ENCODE data around the gene SPCS3.
"Not testable (repeated sequence)": the region's sequence is repeated elsewhere in the genome, so short reads cannot be mapped to it uniquely, and the experiment has no call there.

Gene SPCS3

DNA sequence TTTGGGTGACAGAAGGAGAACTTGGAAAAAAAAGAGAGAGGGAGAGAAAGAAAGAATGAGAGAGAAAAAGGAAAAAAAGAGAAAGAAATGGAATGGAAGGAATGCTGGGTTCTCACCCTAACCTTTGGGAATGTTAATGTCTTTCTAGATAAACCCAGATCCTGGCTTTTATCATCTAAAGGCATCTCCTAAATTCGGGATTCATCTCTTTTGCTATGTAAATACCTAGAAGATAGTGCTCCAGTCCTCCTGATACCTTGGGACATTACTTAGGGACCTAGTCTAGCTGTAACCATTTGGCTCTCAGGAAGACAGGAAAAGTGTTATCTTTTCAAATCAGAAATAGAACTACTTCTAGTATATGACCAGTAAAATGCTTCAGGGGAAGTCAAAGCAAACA is 15.8 kb upstream of the SPCS3 start:
- DNase-seq (ENCODE audit: low read depth), result no peak

GRCh38 chr4:176306837-176307665 is 12.7 kb upstream of the SPCS3 start:
- no peak for DNase-seq (ENCODE audit: low read depth)

DNA sequence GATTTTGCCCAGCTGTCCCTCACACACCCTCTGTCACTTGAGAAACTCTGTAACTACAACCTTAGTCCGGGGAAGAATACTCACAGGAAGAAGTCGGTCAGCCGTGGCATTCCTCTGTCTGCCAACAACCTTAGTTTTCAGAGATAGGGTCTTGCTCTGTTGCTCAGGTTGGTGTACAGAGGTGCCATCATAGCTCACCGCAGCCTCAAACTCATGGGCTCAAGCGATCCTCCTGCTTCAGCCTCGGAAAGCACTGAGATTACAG is 12.2 kb upstream of the SPCS3 start:
- no peak for DNase-seq (ENCODE audit: low read depth)

- DNase-seq (ENCODE audit: low read depth), result no peak
Observed at GRCh38 chr4:176308441-176308840, 11.3 kb upstream of the SPCS3 start.

- DNase-seq (ENCODE audit: low read depth), result no peak
Observed at GRCh38 chr4:176309046-176309445, 10.7 kb upstream of the SPCS3 start.

- no peak for DNase-seq (ENCODE audit: low read depth)
Observed at GRCh38 chr4:176309772-176310171, 10.0 kb upstream of the SPCS3 start.

DNA sequence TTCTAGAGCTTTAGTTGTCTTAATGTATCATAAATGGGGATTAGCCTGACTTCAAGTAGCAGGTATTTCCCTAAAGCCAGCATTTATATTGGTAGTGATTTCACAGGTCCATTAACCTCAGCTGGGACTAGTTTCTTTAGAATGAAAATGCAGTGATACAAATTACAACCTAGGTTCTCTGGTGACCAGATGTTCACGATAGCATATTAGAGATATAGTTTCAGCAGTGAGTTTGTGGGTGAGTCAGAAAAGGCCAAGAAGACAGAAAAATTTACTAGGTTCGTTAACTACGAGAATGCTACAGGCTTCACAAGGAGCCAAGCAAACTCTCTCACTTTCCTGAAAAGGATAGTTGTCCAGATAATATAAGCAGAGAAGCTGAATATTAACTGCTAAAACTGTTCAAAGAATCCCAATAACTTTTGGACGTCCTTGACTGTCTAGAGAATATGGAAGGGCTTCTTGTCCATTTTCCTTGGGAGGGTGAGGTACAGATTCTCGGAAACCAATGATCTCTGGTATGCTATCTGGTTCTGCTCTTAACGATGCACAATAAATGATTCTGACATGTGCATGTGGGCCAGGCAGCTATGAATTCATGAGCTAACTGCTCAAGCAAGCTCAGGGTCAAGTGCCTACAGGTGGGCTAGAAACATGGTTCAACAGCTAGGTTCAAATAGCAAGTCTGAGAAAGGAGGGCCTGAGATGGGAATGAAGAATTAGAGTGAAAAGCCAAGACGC is 6.0 kb upstream of the SPCS3 start:
- no peak for DNase-seq (ENCODE audit: low read depth)

- DNase-seq (ENCODE audit: low read depth), result no peak
Observed at GRCh38 chr4:176319151-176319703, 539 bp upstream of the SPCS3 start.

GRCh38 chr4:176320340-176320975 is 692 bp downstream of the SPCS3 start:
- peak; percentile 80 for DNase-seq (ENCODE audit: low read depth)

DNA sequence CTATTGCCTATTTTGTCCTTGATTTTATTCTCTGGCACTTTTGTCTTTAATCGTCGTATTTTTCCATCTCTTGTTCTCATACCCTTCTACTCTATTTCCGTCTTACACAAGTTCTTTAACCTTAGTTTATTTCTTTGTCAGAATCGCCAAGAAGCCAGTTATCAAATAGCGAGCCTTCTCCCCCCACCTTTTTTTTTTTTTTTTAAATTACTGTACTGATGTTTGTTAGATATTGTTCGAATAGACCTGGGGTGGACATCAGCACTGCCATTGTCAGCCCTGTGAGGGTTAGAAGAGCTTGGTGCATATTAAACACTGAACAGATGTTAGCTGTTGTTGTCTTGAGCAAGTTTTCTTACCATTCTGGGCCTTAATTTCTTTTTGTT is 1.2 kb downstream of the SPCS3 start:
- DNase-seq (ENCODE audit: low read depth), result no peak

DNA sequence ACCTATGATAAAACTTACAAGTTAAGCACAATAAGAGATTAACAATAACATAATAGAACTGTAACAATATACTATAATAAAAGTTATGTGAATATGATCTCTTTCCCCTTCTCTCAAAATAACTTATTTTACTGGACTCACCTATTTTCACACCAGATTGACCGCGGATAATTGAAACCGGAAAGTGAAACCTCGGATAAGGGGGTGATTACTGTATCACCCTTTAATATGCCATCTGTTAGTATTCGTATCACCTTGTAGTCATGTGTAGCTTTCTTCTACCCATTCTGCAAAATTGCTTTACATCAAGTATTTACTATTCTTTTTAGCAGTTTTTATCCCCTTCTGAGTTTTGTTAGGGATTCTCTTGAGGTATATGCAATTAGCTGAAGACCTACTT is 1.8 kb downstream of the SPCS3 start:
- DNase-seq (ENCODE audit: low read depth), result no peak

GRCh38 chr4:176323511-176324160 is 3.9 kb downstream of the SPCS3 start:
- DNase-seq (ENCODE audit: low read depth), result no peak

DNA sequence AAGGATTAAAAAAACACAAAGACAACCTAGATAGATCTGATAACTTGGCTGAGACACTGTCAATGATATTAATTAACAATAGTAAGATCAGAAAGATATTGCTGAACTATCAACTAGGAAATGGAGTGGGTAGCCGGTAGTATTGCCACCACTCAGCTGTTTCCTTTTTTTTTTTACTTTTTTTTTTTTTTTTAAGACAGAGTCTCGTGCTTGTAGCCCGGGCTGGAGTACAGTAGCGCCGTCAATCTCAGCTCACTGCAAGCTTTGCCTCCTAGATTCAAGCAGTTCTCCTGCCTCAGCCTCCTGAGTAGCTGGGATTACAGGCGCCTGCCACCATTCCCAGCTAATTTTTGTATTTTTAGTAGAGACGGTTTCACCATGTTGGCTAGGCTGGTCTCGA is 5.1 kb downstream of the SPCS3 start:
- DNase-seq (ENCODE audit: low read depth), result not testable (repeated sequence)

GRCh38 chr4:176333076-176333475 is 13.3 kb downstream of the SPCS3 start:
- no peak for DNase-seq (ENCODE audit: low read depth)

DNA sequence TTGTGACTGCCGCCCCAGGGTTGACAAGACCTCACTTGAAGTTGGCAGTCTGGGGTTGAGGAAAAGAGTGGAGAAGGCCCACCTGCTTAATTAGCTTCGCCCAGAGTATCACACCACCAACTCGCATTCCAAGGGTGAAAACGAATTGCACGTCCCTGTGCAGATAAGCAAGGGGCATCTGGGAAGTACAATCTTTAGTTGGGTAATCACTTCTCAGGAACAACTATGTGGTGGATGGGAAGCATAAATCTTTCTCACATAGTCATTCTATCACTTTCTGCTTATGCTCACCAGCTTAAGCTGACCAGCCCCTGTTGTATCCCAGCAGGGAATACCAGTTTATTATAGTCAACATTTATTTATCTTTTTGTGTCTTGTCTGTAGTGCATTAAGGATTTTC is 14.3 kb downstream of the SPCS3 start:
- no peak for DNase-seq (ENCODE audit: low read depth)

- no peak for DNase-seq (ENCODE audit: low read depth)
Observed at GRCh38 chr4:176335421-176335820, 15.7 kb downstream of the SPCS3 start.

DNA sequence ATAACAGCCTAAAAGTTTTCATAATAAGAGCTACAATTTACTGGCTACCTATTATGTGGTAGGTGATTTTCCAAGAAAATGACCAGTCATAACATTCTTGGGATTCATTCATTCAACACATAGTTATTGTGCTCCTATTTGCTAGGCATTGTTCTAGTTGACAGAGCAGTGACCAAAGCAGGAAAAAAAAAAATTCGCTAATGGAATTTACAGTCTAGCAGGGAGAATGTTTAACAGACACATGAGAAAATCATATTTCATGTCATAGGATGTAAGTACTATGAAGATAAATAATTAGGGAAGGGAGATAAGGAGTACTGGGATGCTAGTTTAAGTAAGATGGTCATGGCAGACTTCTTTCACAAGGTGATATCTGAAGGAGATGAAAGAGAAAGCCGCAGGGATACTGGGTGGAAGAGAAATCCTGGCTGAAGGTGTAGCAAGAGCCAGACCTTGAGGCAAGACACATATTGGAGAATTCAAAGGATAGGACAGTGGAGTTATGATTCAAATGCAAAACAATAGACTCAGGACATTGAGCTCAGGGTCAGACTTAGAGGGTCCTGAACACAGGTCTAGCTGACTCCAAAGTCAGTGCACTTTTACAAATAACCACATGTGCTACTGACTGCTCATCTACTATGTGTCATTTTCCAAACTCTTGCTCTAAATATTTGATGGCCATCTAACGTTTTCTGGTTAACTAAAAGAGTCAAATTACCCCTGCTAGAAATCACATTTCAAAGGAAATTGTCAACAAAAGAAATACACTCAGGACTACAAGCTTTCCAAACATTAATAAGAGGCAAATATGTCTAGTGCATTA is 20.4 kb downstream of the SPCS3 start:
- DNase-seq (ENCODE audit: low read depth), result no peak

DNA sequence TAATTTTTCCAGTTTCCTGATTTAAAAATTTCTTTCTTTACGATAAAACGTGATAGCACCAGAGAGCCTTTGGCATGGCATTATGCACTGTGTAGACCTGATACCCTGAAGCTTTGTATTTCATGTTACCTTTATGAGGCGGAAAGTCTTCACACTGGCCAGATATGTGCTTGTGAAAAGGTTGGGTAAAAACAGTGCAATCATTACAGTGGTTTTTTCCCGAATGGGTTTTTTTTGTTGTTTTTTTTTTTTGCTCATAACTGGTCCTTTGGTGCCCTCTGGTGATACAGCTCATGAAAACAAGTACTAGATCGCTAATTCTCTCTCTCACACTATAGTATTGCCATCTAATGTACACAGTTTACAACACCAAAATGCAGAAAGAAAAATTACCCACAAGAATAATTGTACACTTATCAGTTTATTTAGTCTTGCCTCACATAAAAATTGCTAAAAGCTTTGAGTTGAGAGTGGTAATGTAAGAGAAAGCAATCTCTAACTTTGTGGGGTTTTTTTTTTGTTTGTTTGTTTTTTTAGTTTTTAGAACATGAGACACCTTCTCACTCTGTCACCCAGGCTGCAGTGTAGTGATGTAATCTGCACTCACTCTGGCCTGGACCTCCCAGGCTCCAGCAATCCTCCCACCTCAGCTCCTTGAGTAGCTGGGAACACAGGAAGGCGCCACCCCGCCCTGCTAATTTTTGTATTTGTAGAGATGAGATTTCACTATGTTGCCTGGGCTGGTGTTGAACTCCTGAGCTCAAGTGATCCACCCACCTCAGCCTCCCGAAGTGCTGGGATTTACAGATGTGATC is 21.3 kb downstream of the SPCS3 start:
- DNase-seq (ENCODE audit: low read depth), result no peak

DNA sequence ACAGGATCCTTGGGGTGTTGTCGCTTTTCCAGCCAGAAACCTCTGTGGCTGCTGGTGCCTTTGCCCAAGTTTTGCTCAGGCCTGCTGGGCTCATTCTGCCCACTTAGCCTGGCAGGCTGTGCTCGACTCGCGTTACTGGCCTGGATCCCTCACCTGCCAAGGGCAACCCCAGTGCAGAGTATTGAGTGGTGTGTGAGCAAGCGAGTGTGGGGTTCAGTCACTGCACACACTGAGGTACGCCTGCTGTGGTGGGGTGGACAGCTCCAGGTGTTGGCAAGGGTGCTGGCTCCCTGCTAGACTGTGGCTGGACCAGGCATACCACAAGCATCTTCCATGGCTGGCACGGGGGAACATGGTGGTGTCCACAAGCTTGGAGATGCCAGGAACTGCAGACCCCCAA is 22.6 kb downstream of the SPCS3 start:
- no peak for DNase-seq (ENCODE audit: low read depth)

GRCh38 chr4:176343286-176343685 is 23.5 kb downstream of the SPCS3 start:
- DNase-seq (ENCODE audit: low read depth), result no peak

DNA sequence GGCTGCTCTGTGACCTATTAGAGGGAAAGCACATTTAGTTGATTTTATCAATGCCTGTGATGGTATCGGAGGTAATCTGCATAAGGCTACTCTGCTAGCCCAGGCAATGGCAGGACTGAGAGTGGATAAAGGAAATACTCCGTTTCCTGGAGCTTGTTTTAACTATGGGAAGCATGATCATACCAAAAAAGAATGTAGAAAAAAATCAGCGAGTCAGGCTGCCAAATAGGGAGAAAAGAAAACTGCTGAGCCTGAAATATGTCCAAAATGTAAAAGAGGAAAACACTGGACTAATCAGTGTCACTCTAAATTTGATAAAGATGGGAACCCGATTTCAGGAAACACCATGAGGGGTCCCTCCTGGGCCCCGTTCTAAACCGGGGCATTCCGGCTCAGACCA is 25.6 kb downstream of the SPCS3 start:
- DNase-seq (ENCODE audit: low read depth), result not testable (repeated sequence)

All from T follicular helper cell (primary cell).